Peyer's patch (tissue), 4 donors: ENCODE data around the gene PLAC1.

ENCODE experiments used
- CTCF ChIP-seq, 6 experiments: fragments of 450-650 bp in 4 of 6; fragments of 200-600 bp in 2 of 6; sonication (generic) in 1 of 6; IDR thresholded peaks; one replicate each; pipeline ENCODE4 v1.5.1; 2017 to 2019; ENCODE audit warnings: antibody characterized with exemption in 6 of 6, mild to moderate bottlenecking in 3 of 6, moderate library complexity in 1 of 6
- POLR2A ChIP-seq, 2 donors: fragments of 450-650 bp; IDR thresholded peaks; one replicate each; pipeline ENCODE4 v1.5.1; 2017; ENCODE audit warnings: antibody characterized with exemption in 2 of 2, mild to moderate bottlenecking in 2 of 2, moderate library complexity in 2 of 2

GRCh38 chrX:134688839-134689238 is 30.6 kb upstream of the PLAC1 start:
- TF ChIP-seq CTCF (IDR thresholded peaks at IDR 0.05) (no peak), POLR2A (IDR thresholded peaks at IDR 0.05) (no peak)
